LNCaP clone FGC (cell line): ENCODE data around the gene HIRIP3.
"Not testable (repeated sequence)": the region's sequence is repeated elsewhere in the genome, so short reads cannot be mapped to it uniquely, and the experiment has no call there.

Source experiments
- DNase-seq: peaks from one replicate; pipeline ENCODE4 v3.0.0-alpha.2; 2011; ENCODE audit warnings: low read depth
- H3K4me3 ChIP-seq: 2 replicates; pipeline ENCODE4 v1.5.1; 2011; ENCODE audit warnings: mild to moderate bottlenecking, low read depth, low read length, control low read depth
- CTCF ChIP-seq: IDR thresholded peaks from 2 replicates; pipeline ENCODE4 v1.5.1; 2012; ENCODE audit warnings: mild to moderate bottlenecking; ENCODE audit not compliant: control insufficient read depth, insufficient read depth; ENCODE audit errors: extremely low read depth

Gene HIRIP3

GRCh38 chr16:30025156-30025555, 29.7 kb upstream of the HIRIP3 start:
- no peak for DNase-seq
- no peak overlapping the region for H3K4me3 ChIP-seq
- no peak for TF ChIP-seq CTCF

GRCh38 chr16:30024451-30024850, 29.0 kb upstream of the HIRIP3 start:
- TF ChIP-seq CTCF: no peak
- no peak for DNase-seq
- no peak overlapping the region for H3K4me3 ChIP-seq

- TF ChIP-seq CTCF: no peak
- no peak for DNase-seq
- no peak overlapping the region for H3K4me3 ChIP-seq
These were observed 28.2 kb upstream of the HIRIP3 start for GRCh38 chr16:30023586-30023985.

- no peak for DNase-seq
- TF ChIP-seq CTCF: no peak
- no peak within 1 kb of the TSS for H3K4me3 ChIP-seq
These were observed 27.5 kb upstream of the HIRIP3 start, which contains the start of gene C16orf92 for GRCh38 chr16:30022887-30023286. C16orf92 (plus strand) TSS chr16:30023198; CDS start chr16:30023341, 143 bp downstream.

- H3K4me3 ChIP-seq: no peak overlapping the region
- no peak for DNase-seq
- TF ChIP-seq CTCF: no peak
These were observed 23.3 kb upstream of the HIRIP3 start for GRCh38 chr16:30018731-30019158.

GRCh38 chr16:30017937-30018336, 22.5 kb upstream of the HIRIP3 start:
- DNase-seq, H3K4me3 ChIP-seq: not testable (repeated sequence)

- DNase-seq: no peak
- no peak for TF ChIP-seq CTCF
- no peak overlapping the region for H3K4me3 ChIP-seq
These were observed 21.9 kb upstream of the HIRIP3 start for GRCh38 chr16:30017277-30017656.

GRCh38 chr16:30016555-30017276, 21.3 kb upstream of the HIRIP3 start:
- TF ChIP-seq CTCF: no peak
- no peak for DNase-seq
- no peak overlapping the region for H3K4me3 ChIP-seq

GRCh38 chr16:30015450-30015849, 20.0 kb upstream of the HIRIP3 start:
- not testable (repeated sequence) for H3K4me3 ChIP-seq, DNase-seq

GRCh38 chr16:30012598-30012997, 17.2 kb upstream of the HIRIP3 start:
- H3K4me3 ChIP-seq, DNase-seq: not testable (repeated sequence)
